GM19395 (cell line): Measurements from ENCODE around the gene PTPRC.

Experiments used
- ATAC-seq: cut with Tn5 transposase; IDR thresholded peaks from one replicate; pipeline ENCODE4 v1.9.1; 2021; ENCODE audit warnings: mild to moderate bottlenecking, moderate library complexity; ENCODE audit not compliant: unreplicated experiment

PTPRC gene

GRCh38 chr1:198669023-198669698 is 30.3 kb downstream of the PTPRC start:
- peak; percentile 85 for ATAC-seq

DNA sequence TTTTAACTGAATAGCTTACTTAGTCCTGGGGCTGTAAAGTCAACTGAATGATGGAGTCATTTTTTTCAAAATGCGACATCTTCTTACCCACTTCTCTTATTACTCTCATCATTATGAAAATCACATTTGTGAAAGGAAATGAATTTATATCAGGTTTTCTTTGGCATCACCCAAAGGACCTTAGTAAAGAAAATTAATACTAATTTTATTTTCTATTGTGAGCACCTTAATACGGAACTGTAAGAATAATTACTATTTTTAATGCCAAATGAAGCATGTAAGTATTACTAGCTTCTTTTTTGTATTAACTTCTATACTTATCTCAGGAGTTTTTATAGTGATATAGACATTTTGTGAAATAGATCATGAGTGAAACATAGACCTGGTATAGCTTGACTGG is 30.9 kb downstream of the PTPRC start:
- no peak for ATAC-seq

DNA sequence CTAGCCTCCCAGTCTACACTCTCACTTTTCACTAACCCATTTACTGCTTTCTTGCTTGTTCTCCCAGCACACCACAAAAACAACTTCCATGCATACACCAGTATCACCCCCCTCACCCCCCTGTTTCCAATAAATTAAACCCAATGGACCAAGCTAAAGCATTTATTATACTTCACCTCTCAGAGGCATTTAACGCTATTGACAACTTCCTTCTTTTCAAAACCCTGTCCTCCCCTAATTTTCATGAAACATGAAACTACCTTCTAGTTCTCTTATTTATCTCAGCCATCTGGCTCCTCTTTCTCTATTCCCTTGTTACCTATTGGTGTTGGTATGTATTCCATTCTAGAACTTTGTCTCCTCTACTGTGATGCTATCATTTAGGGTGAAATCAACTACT is 32.3 kb downstream of the PTPRC start:
- ATAC-seq, result peak; percentile 57

- ATAC-seq, result no peak
These were observed 33.3 kb downstream of the PTPRC start for GRCh38 chr1:198672124-198672523.

- ATAC-seq, result no peak
These were observed 35.2 kb downstream of the PTPRC start for GRCh38 chr1:198674009-198674408.

- ATAC-seq, result no peak
These were observed 37.4 kb downstream of the PTPRC start for GRCh38 chr1:198676253-198676652.

- no peak for ATAC-seq
These were observed 38.2 kb downstream of the PTPRC start for GRCh38 chr1:198677027-198677426.

- ATAC-seq, result no peak
These were observed 39.0 kb downstream of the PTPRC start for GRCh38 chr1:198677871-198678270.

DNA sequence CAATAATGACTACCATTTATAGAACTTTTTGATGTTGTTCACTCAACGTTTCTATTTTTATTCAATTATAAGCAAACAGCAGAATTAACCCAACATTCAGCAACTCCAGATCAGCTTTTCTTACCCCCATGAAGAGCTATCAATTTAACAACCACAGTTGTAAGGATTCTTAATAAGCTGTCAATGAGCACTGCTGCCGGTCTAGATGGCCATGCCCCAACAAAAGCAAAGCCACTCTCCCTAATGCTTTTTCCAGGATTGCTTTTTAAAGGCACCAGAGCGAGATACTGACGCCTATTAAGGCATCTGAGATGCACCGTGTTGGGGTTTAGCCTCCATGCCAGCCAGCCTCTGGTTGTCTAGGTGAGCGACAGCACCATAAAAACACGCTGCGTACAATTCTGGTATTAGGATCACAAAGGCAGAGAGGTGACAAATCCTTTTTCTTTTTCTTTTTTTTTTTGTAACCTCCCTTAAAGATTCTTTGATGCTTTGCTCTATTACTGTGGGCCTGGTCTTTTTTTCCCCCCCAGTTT is 39.5 kb downstream of the PTPRC start:
- ATAC-seq, result no peak

DNA sequence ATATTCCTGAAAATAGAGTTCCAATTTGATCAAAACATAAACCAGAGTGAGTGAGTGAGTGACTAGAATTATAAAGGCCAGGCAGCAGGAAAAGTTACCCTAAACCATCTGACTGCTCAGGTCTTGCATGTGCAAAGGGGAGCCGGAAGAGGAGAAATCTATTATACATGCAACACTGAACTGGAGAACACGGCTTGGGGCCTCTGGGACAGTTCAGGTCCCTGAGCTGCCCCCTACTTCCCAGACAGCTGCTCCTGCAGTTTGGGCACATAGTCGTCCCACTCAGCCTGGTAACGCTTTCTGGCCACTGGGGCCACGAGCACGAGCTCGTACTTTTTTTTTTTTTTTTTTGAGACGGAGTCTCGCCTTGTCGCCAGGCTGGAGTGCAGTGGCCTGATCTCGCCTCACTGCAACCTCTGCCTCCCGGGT is 40.1 kb downstream of the PTPRC start:
- ATAC-seq, result peak; percentile 33

- no peak for ATAC-seq
These were observed 40.8 kb downstream of the PTPRC start for GRCh38 chr1:198679535-198680173.

- ATAC-seq, result no peak
These were observed 41.5 kb downstream of the PTPRC start for GRCh38 chr1:198680174-198680875.

- ATAC-seq, result no peak
These were observed 42.4 kb downstream of the PTPRC start for GRCh38 chr1:198681252-198681651.

DNA sequence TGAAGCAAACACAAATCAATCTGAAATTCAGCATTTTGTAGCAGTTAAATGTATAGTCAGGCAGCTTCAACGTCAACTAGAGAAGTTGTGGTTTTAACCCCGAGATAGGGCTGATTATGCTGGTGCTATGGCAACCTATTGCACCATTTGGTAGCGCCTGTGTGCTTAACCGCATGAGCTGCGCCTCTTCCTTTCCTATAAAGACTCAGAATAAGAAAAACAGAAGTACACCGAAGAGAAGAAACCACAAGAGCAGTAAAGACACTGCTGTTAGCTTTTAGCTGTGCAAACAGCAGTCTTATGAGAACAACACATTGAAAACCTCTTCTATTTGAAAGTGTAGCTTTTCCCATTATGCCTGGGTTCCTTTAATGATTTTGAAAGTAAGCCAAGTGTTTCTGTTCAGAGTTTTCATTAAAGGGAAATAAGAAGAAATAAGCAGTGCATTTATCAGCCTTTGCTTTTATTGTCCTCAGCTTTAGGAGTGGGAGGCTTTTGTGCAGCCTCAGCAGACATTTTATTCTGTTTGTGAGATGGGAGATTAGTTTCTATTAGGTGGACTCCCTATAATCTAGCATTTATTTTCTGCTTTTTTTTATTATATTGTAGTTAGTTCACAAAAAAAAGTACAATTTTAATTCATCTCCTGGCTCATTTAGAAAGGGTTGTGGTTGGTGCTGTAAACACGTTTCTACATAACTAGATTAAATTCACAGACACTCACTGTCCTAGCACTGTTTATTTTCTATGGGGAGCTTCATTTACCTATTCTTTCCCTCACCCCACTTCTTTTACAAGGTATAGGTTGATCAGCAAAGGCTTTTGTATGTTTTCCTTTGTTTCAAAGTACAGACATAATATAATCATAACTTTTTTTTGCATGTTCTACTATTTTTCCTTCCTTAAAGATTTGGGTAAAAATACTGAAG is 43.3 kb downstream of the PTPRC start:
- ATAC-seq, result peak; percentile 96

GRCh38 chr1:198682850-198683249 is 44.0 kb downstream of the PTPRC start:
- ATAC-seq, result no peak

GRCh38 chr1:198683449-198683848 is 44.6 kb downstream of the PTPRC start:
- no peak for ATAC-seq

GRCh38 chr1:198686069-198686728 is 47.4 kb downstream of the PTPRC start:
- no peak for ATAC-seq

- no peak for ATAC-seq
These were observed 48.6 kb downstream of the PTPRC start for GRCh38 chr1:198687429-198687828.

DNA sequence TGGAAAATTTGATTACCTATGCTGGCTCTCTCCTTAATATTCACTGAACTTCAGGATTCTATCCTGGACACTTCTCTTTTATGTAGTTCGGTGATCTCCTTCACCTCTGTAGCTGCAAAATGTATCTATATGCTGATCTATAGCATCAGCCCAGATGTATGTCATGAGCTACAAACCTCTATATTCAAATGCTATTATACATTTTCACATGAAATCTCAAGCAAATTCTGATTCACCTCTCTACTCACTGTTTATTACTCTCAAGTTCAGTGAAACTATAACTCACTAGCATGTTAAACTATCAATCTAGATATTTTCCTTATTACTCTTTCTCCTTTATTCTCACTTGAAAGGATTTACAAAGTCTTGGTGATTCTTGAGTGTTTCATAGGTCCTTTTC is 52.2 kb downstream of the PTPRC start:
- ATAC-seq, result no peak

GRCh38 chr1:198693321-198693720 is 54.5 kb downstream of the PTPRC start:
- no peak for ATAC-seq
